Heart left ventricle (tissue), 13 donors: ENCODE results near the gene UBAP1.

Experiments used
- CTCF ChIP-seq, 12 donors: fragments of 200-600 bp; sonication (generic) in 4 of 12; IDR thresholded peaks; one replicate each; pipeline versions ENCODE4 v1.5.0 to v1.8.0; 2018 to 2022; ENCODE audit warnings: antibody characterized with exemption in 12 of 12, mild to moderate bottlenecking in 5 of 12
- POLR2A ChIP-seq, 2 donors: fragments of 450-650 bp; IDR thresholded peaks; one replicate each; pipeline ENCODE4 v1.6.1; 2017; ENCODE audit warnings: antibody characterized with exemption in 2 of 2, mild to moderate bottlenecking in 2 of 2, moderate library complexity in 2 of 2
- donor health status: ischemic (EF 13 %, LVEDD 7.1; RV severe dilation, severe dysfunction).
- donor health status: DM: no; HTN: yes; CAD: no.
- donor health status: DM: no; HTN: no; CAD: no.
- donor health status: ischemic (EF 25% LVEDD 6.9; RV normal size, moderate dysfunction).
- donor health status: ischemic (EF 25% LVEDD 5.7; RV mildly dilated, moderate dysfunction).
- donor health status: ischemic (EF 35%, LVEDD 5.7; RV mildly dilated, moderate dysfunction).
- donor health status: nonischemic (EF 11% LVEDD 7.7; RV severe dilation, severe dysfunction).
- donor health status: DM: yes; HTN: yes; CAD: no.
- donor health status: PGD.
- donor health status: ischemic (EF 29% LVEDD 5.4; RV normal size, mild dysfunction).
- donor health status: nonischemic (EF 23%, LVEDD 6.1; RV moderate dilation, normal function).

- TF ChIP-seq CTCF (IDR thresholded peaks at IDR 0.05) (peak in 2 of 12 donors; percentile 6 to 25), POLR2A (IDR thresholded peaks at IDR 0.05) (no peak)
These were observed 76.4 kb downstream of the UBAP1 start for GRCh38 chr9:34254966-34255825.
